ENCODE measurements around the gene TSPAN9.

- TF ChIP-seq CTCF (IDR thresholded peaks at IDR 0.05) (no peak), POLR2A (IDR thresholded peaks at IDR 0.05; ENCODE audit: low read depth) (no peak), EP300 (IDR thresholded peaks at IDR 0.05) (no peak)
These were observed 124.9 kb downstream of the TSPAN9 start for GRCh38 chr12:3202096-3202495.
